MCF 10A (cell line): Measurements from ENCODE around the gene TMEM232. TPM values are rescaled to one million over a fixed set of nuclear protein-coding genes. Genes with fewer than 3 reads are reported as not detected.
"Not testable (repeated sequence)": the region's sequence is repeated elsewhere in the genome, so short reads cannot be mapped to it uniquely, and the experiment has no call there.

ENCODE experiments used
- BruUV-seq: library from RNA; stranded (reverse); fragments of 400-500 nt; replicated peaks from 2 replicates; lab custom pipeline; 2021; lab: Mats Ljungman, UMichigan
- CTCF ChIA-PET: fragments of 300-600 bp; sonication (Branson Sonifier 250); formaldehyde crosslinking; extraction: SDS; loops from one replicate; lab custom pipeline; 2021; ENCODE audit warnings: antibody characterized with exemption, inconsistent platforms; lab: Yijun Ruan, JAX
- POLR2A ChIA-PET: fragments of 300-600, 350-650 bp; sonication (Branson Sonifier 250); formaldehyde crosslinking; extraction: SDS; loops from one replicate; lab custom pipeline; 2020; ENCODE audit warnings: antibody characterized with exemption, inconsistent platforms; lab: Yijun Ruan, JAX
- DNase-seq: peaks from one replicate; pipeline ENCODE4 v3.0.0-alpha.2; 2018; ENCODE audit not compliant: unreplicated experiment
- H3K27ac Mint-ChIP-seq: one replicate; pipeline ENCODE4 v1.8.0; 2022; ENCODE audit warnings: mild to moderate bottlenecking, low read depth, mixed read lengths; ENCODE audit not compliant: unreplicated experiment
- H3K27me3 Mint-ChIP-seq: one replicate; pipeline ENCODE4 v1.8.0; 2022; ENCODE audit warnings: mixed read lengths; ENCODE audit not compliant: insufficient read depth, unreplicated experiment
- H3K36me3 Mint-ChIP-seq: one replicate; pipeline ENCODE4 v1.8.0; 2022; ENCODE audit warnings: mild to moderate bottlenecking, moderate library complexity, mixed read lengths; ENCODE audit not compliant: insufficient read depth, unreplicated experiment
- H3K4me1 Mint-ChIP-seq: one replicate; pipeline ENCODE4 v1.8.0; 2022; ENCODE audit warnings: mixed read lengths; ENCODE audit not compliant: insufficient read depth, unreplicated experiment
- H3K4me3 Mint-ChIP-seq: one replicate; pipeline ENCODE4 v1.8.0; 2022; ENCODE audit warnings: mild to moderate bottlenecking, moderate library complexity, mixed read lengths; ENCODE audit not compliant: unreplicated experiment
- H3K9me3 Mint-ChIP-seq: one replicate; pipeline ENCODE4 v1.8.0; 2022; ENCODE audit warnings: mixed read lengths; ENCODE audit not compliant: unreplicated experiment
- CTCF ChIP-seq: fragments of 200-600 bp; IDR thresholded peaks from one replicate; pipeline ENCODE4 v1.8.0; 2022; ENCODE audit warnings: antibody characterized with exemption, mild to moderate bottlenecking; ENCODE audit not compliant: unreplicated experiment
- intact Hi-C: fragments of 100-400 bp; cut with micrococcal nuclease; formaldehyde crosslinking; loops from 2 replicates; pipeline ENCODE4 v1.14.1; 2022
- total RNA-seq: library from RNA; stranded (reverse); gene quantifications from 2 replicates; pipeline ENCODE4 v1.2.3, GENCODE V29; 2022

Gene TMEM232
- total RNA-seq, 1 experiment from 2014 or later: 2.8 TPM

- intact Hi-C loops: no loop called here
- no peaks in the 10 kb centered on the region for H3K9me3 Mint-ChIP-seq
- TF ChIP-seq CTCF: no peak
- no peak overlapping the region for H3K4me3 Mint-ChIP-seq
- ChIA-PET POLR2A (no interaction called here), CTCF (no interaction called here)
- peaks cover 6% of the 10 kb centered on the region for H3K27me3 Mint-ChIP-seq
- no peaks in the 10 kb centered on the region for H3K4me1 Mint-ChIP-seq
- no peak overlapping the region for H3K27ac Mint-ChIP-seq
- BruUV-seq: no TSS peak
- H3K36me3 Mint-ChIP-seq: no peaks in the 10 kb centered on the region
- no peak for DNase-seq
Measured at GRCh38 chr5:110686270-110686669, 40.2 kb downstream of the TMEM232 start.

- BruUV-seq: no TSS peak
- Mint-ChIP-seq H3K4me1 (no peaks in the 10 kb centered on the region), H3K36me3 (no peaks in the 10 kb centered on the region), H3K27me3 (peaks cover 19% of the 10 kb centered on the region), H3K4me3 (no peak overlapping the region), H3K27ac (no peak overlapping the region), H3K9me3 (no peaks in the 10 kb centered on the region)
- ChIA-PET CTCF (no interaction called here), POLR2A (interaction anchor here (0.7 kb wide), 1 partner anchor 212 kb away, joined by 4 read pairs; no protein-coding TSS in a partner anchor)
- intact Hi-C loops: no loop called here
- TF ChIP-seq CTCF: no peak
- no peak for DNase-seq
Measured at GRCh38 chr5:110681953-110682352, 44.5 kb downstream of the TMEM232 start.

- ChIA-PET POLR2A (no interaction called here), CTCF (no interaction called here)
- intact Hi-C loops: no loop called here
- peaks cover 19% of the 10 kb centered on the region for H3K27me3 Mint-ChIP-seq
- no peaks in the 10 kb centered on the region for H3K9me3 Mint-ChIP-seq
- no peak overlapping the region for H3K27ac Mint-ChIP-seq
- no TSS peak for BruUV-seq
- TF ChIP-seq CTCF: no peak
- no peak overlapping the region for H3K4me3 Mint-ChIP-seq
- H3K36me3 Mint-ChIP-seq: no peaks in the 10 kb centered on the region
- no peaks in the 10 kb centered on the region for H3K4me1 Mint-ChIP-seq
- DNase-seq: no peak
Measured at GRCh38 chr5:110681109-110681508, 45.4 kb downstream of the TMEM232 start.

- H3K9me3 Mint-ChIP-seq, H3K36me3 Mint-ChIP-seq, H3K4me3 Mint-ChIP-seq, intact Hi-C loops, CTCF ChIA-PET, BruUV-seq, H3K27ac Mint-ChIP-seq, DNase-seq, H3K4me1 Mint-ChIP-seq: not testable (repeated sequence)
- peaks cover 15% of the 10 kb centered on the region for H3K27me3 Mint-ChIP-seq
- POLR2A ChIA-PET: interaction anchor here (0.9 kb wide), 1 partner anchor 9 kb away, joined by 3 read pairs; no protein-coding TSS in a partner anchor
Measured at GRCh38 chr5:110676554-110676953, 49.9 kb downstream of the TMEM232 start.

GRCh38 chr5:110665184-110665726 lies 61.2 kb downstream of the TMEM232 start:
- ChIA-PET CTCF (no interaction called here), POLR2A (interaction anchor here (0.6 kb wide), 1 partner anchor 85 kb away, joined by 3 read pairs; no protein-coding TSS in a partner anchor)
- Mint-ChIP-seq H3K4me1 (no peaks in the 10 kb centered on the region), H3K9me3 (no peaks in the 10 kb centered on the region), H3K27me3 (peaks cover 25% of the 10 kb centered on the region), H3K36me3 (no peaks in the 10 kb centered on the region), H3K27ac (no peak overlapping the region), H3K4me3 (no peak overlapping the region)
- no TSS peak for BruUV-seq
- intact Hi-C loops: no loop called here
- no peak for DNase-seq
- TF ChIP-seq CTCF: no peak
